RPMI7951 (cell line): ENCODE data around the gene RGS5. TPM values are rescaled to one million over a fixed set of nuclear protein-coding genes. Genes with fewer than 3 reads are reported as not detected.

ENCODE experiments used
- DNase-seq: peaks from one replicate; pipeline ENCODE4 v3.0.0-alpha.2; 2012; ENCODE audit warnings: low read depth
- total RNA-seq: library from RNA; depleted of rRNA; stranded (reverse); fragments of >200 nt; shearing (Covaris generic); gene quantifications from 2 replicates; pipeline ENCODE4 v1.2.3, GENCODE V29; 2014

The RGS5 gene
- total RNA-seq, 1 experiment from 2014 or later = 2.4 TPM

- no peak for DNase-seq
Observed at GRCh38 chr1:163145435-163145834, 57.3 kb downstream of the RGS5 start.

- no peak for DNase-seq
Observed at GRCh38 chr1:163144418-163144817, 58.3 kb downstream of the RGS5 start.

- no peak for DNase-seq
Observed at GRCh38 chr1:163142152-163142551, 60.6 kb downstream of the RGS5 start.

GRCh38 chr1:163141556-163141955 lies 61.2 kb downstream of the RGS5 start:
- no peak for DNase-seq

GRCh38 chr1:163137556-163138265 lies 65.0 kb downstream of the RGS5 start:
- no peak for DNase-seq

GRCh38 chr1:163131981-163132380 lies 70.7 kb downstream of the RGS5 start:
- DNase-seq = no peak

GRCh38 chr1:163130225-163130856 lies 72.4 kb downstream of the RGS5 start:
- no peak for DNase-seq

- no peak for DNase-seq
Observed at GRCh38 chr1:163128282-163128681, 74.4 kb downstream of the RGS5 start.

- no peak for DNase-seq
Observed at GRCh38 chr1:163124812-163125211, 77.9 kb downstream of the RGS5 start.

GRCh38 chr1:163120372-163120771 lies 82.3 kb downstream of the RGS5 start:
- DNase-seq = peak; percentile 50

- DNase-seq = no peak
Observed at GRCh38 chr1:163119707-163120106, 83.0 kb downstream of the RGS5 start.

GRCh38 chr1:163115887-163116286 lies 86.8 kb downstream of the RGS5 start:
- no peak for DNase-seq

- no peak for DNase-seq
Observed at GRCh38 chr1:163107655-163108054, 95.1 kb downstream of the RGS5 start.

- no peak for DNase-seq
Observed at GRCh38 chr1:163106364-163106987, 96.2 kb downstream of the RGS5 start.

- no peak for DNase-seq
Observed at GRCh38 chr1:163104385-163105099, 98.2 kb downstream of the RGS5 start.

- DNase-seq = no peak
Observed at GRCh38 chr1:163102590-163102989, 100.1 kb downstream of the RGS5 start.

GRCh38 chr1:163095213-163095612 lies 107.5 kb downstream of the RGS5 start:
- no peak for DNase-seq

GRCh38 chr1:163094589-163094988 lies 108.1 kb downstream of the RGS5 start:
- no peak for DNase-seq

- DNase-seq = no peak
Observed at GRCh38 chr1:163094182-163094581, 108.5 kb downstream of the RGS5 start.

- DNase-seq = no peak
Observed at GRCh38 chr1:163093579-163093978, 109.1 kb downstream of the RGS5 start.

GRCh38 chr1:163093169-163093568 lies 109.5 kb downstream of the RGS5 start:
- DNase-seq = no peak
